ENCODE data around the gene NF2.

DNA sequence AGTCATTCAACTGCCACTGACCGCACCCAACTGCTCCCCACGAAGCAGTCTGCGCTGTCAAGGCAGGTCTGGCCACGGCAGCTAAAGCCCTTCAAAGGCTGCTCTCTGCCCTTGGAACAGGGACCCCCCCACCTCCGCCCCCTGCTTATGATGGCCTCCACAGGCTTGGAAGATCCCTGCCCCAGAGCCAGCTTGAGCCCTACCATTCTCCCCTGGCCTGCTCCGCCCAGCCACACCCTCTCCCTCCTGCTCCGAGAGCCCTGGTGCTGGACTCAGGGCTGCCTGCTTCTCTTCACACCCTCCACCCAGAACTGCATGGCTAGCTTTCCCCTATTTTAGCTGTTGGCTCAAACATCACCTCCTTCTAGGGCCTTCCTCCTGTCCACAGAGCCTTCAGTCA, 144.4 kb downstream of the NF2 start:
- TF ChIP-seq, protein P1, sequence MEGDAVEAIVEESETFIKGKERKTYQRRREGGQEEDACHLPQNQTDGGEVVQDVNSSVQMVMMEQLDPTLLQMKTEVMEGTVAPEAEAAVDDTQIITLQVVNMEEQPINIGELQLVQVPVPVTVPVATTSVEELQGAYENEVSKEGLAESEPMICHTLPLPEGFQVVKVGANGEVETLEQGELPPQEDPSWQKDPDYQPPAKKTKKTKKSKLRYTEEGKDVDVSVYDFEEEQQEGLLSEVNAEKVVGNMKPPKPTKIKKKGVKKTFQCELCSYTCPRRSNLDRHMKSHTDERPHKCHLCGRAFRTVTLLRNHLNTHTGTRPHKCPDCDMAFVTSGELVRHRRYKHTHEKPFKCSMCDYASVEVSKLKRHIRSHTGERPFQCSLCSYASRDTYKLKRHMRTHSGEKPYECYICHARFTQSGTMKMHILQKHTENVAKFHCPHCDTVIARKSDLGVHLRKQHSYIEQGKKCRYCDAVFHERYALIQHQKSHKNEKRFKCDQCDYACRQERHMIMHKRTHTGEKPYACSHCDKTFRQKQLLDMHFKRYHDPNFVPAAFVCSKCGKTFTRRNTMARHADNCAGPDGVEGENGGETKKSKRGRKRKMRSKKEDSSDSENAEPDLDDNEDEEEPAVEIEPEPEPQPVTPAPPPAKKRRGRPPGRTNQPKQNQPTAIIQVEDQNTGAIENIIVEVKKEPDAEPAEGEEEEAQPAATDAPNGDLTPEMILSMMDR (IDR thresholded peaks at IDR 0.05) = no peak
- TF ChIP-seq FOXK1 (CRISPR knock-in tag; IDR thresholded peaks at IDR 0.05) (no peak), JUN (CRISPR knock-in tag; IDR thresholded peaks at IDR 0.05) (no peak), SP1 (CRISPR knock-in tag; conservative IDR thresholded peaks at IDR 0.05) (no peak), KAT7 (CRISPR knock-in tag; IDR thresholded peaks at IDR 0.05; ENCODE audit: borderline replicate concordance) (no peak), NR3C1 (CRISPR knock-in tag; conservative IDR thresholded peaks at IDR 0.05; ENCODE audit: low read depth) (no peak), ZNF263 (CRISPR knock-in tag; IDR thresholded peaks at IDR 0.05; ENCODE audit: low read depth) (no peak), SMAD4 (CRISPR knock-in tag; IDR thresholded peaks at IDR 0.05) (no peak), RELA (CRISPR knock-in tag; IDR thresholded peaks at IDR 0.05; ENCODE audit: borderline replicate concordance) (no peak), NR2C2 (CRISPR knock-in tag; IDR thresholded peaks at IDR 0.05) (no peak), TP53 (CRISPR knock-in tag; IDR thresholded peaks at IDR 0.05) (no peak)
- TF ChIP-seq, protein P2, sequence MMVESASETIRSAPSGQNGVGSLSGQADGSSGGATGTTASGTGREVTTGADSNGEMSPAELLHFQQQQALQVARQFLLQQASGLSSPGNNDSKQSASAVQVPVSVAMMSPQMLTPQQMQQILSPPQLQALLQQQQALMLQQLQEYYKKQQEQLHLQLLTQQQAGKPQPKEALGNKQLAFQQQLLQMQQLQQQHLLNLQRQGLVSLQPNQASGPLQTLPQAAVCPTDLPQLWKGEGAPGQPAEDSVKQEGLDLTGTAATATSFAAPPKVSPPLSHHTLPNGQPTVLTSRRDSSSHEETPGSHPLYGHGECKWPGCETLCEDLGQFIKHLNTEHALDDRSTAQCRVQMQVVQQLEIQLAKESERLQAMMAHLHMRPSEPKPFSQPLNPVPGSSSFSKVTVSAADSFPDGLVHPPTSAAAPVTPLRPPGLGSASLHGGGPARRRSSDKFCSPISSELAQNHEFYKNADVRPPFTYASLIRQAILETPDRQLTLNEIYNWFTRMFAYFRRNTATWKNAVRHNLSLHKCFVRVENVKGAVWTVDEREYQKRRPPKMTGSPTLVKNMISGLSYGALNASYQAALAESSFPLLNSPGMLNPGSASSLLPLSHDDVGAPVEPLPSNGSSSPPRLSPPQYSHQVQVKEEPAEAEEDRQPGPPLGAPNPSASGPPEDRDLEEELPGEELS (CRISPR knock-in tag; IDR thresholded peaks at IDR 0.05) = no peak
- TF ChIP-seq, protein P3, sequence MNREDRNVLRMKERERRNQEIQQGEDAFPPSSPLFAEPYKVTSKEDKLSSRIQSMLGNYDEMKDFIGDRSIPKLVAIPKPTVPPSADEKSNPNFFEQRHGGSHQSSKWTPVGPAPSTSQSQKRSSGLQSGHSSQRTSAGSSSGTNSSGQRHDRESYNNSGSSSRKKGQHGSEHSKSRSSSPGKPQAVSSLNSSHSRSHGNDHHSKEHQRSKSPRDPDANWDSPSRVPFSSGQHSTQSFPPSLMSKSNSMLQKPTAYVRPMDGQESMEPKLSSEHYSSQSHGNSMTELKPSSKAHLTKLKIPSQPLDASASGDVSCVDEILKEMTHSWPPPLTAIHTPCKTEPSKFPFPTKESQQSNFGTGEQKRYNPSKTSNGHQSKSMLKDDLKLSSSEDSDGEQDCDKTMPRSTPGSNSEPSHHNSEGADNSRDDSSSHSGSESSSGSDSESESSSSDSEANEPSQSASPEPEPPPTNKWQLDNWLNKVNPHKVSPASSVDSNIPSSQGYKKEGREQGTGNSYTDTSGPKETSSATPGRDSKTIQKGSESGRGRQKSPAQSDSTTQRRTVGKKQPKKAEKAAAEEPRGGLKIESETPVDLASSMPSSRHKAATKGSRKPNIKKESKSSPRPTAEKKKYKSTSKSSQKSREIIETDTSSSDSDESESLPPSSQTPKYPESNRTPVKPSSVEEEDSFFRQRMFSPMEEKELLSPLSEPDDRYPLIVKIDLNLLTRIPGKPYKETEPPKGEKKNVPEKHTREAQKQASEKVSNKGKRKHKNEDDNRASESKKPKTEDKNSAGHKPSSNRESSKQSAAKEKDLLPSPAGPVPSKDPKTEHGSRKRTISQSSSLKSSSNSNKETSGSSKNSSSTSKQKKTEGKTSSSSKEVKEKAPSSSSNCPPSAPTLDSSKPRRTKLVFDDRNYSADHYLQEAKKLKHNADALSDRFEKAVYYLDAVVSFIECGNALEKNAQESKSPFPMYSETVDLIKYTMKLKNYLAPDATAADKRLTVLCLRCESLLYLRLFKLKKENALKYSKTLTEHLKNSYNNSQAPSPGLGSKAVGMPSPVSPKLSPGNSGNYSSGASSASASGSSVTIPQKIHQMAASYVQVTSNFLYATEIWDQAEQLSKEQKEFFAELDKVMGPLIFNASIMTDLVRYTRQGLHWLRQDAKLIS (CRISPR knock-in tag; IDR thresholded peaks at IDR 0.05; ENCODE audit: borderline replicate concordance) = no peak

All from WTC11 (cell line).